GM21390 (cell line): ENCODE data around the gene KNOP1.
"Not testable (repeated sequence)": the region's sequence is repeated elsewhere in the genome, so short reads cannot be mapped to it uniquely, and the experiment has no call there.

Source experiments
- ATAC-seq: cut with Tn5 transposase; IDR thresholded peaks from one replicate; pipeline ENCODE4 v1.9.1; 2021; ENCODE audit not compliant: unreplicated experiment

KNOP1 gene

GRCh38 chr16:19744670-19745069 lies 26.6 kb upstream of the KNOP1 start:
- ATAC-seq: no peak

- ATAC-seq: no peak
These were observed 25.8 kb upstream of the KNOP1 start for GRCh38 chr16:19743816-19744159.

GRCh38 chr16:19741354-19741753 lies 23.3 kb upstream of the KNOP1 start:
- ATAC-seq: no peak

- ATAC-seq: no peak
These were observed 19.4 kb upstream of the KNOP1 start for GRCh38 chr16:19737306-19738038.

GRCh38 chr16:19735074-19735867 lies 17.2 kb upstream of the KNOP1 start:
- no peak for ATAC-seq

GRCh38 chr16:19733551-19733950 lies 15.5 kb upstream of the KNOP1 start:
- no peak for ATAC-seq

- no peak for ATAC-seq
These were observed 10.6 kb upstream of the KNOP1 start for GRCh38 chr16:19728636-19728965.

GRCh38 chr16:19722981-19723380 lies 5.0 kb upstream of the KNOP1 start:
- no peak for ATAC-seq

- no peak for ATAC-seq
These were observed 4.4 kb upstream of the KNOP1 start for GRCh38 chr16:19722269-19722952.

GRCh38 chr16:19718624-19718965 lies 568 bp upstream of the KNOP1 start:
- ATAC-seq: no peak

GRCh38 chr16:19717314-19717713 lies 713 bp downstream of the KNOP1 start:
- ATAC-seq: no peak

GRCh38 chr16:19716728-19717127 lies 1.3 kb downstream of the KNOP1 start:
- not testable (repeated sequence) for ATAC-seq

- ATAC-seq: no peak
These were observed 1.8 kb downstream of the KNOP1 start for GRCh38 chr16:19716183-19716582.

- no peak for ATAC-seq
These were observed 2.5 kb downstream of the KNOP1 start for GRCh38 chr16:19715566-19715965.

- ATAC-seq: no peak
These were observed 4.3 kb downstream of the KNOP1 start for GRCh38 chr16:19713697-19714096.

GRCh38 chr16:19712418-19713058 lies 5.5 kb downstream of the KNOP1 start:
- ATAC-seq: no peak

- ATAC-seq: no peak
These were observed 6.4 kb downstream of the KNOP1 start for GRCh38 chr16:19711643-19712042.

- ATAC-seq: no peak
These were observed 7.0 kb downstream of the KNOP1 start for GRCh38 chr16:19710991-19711545.

- ATAC-seq: no peak
These were observed 7.7 kb downstream of the KNOP1 start for GRCh38 chr16:19710191-19710908.

- ATAC-seq: no peak
These were observed 8.5 kb downstream of the KNOP1 start for GRCh38 chr16:19709381-19710136.
